ENCODE data around the gene EFHD2. TPM values are rescaled to one million over a fixed set of nuclear protein-coding genes. Genes with fewer than 3 reads are reported as not detected.
"Not testable (repeated sequence)": the region's sequence is repeated elsewhere in the genome, so short reads cannot be mapped to it uniquely, and the experiment has no call there.

Gene EFHD2
- total RNA-seq, 1 experiment from 2014 or later = 58.5 TPM

GRCh38 chr1:15452866-15453571 lies 43.3 kb downstream of the EFHD2 start:
- DNase-seq (ENCODE audit: low spot score) = no peak

GRCh38 chr1:15453734-15454133 lies 44.0 kb downstream of the EFHD2 start:
- no peak for DNase-seq (ENCODE audit: low spot score)

- peak; percentile 64 for DNase-seq (ENCODE audit: low spot score)
Measured at GRCh38 chr1:15454256-15454655, 44.6 kb downstream of the EFHD2 start.

- no peak for DNase-seq (ENCODE audit: low spot score)
Measured at GRCh38 chr1:15455522-15455921, 45.8 kb downstream of the EFHD2 start.

- DNase-seq (ENCODE audit: low spot score) = no peak
Measured at GRCh38 chr1:15456313-15456954, 46.7 kb downstream of the EFHD2 start, which contains the start of gene CELA2A. Gene CELA2A (plus strand): TSS chr1:15456732. CDS start chr1:15456754, 22 bp downstream.

- DNase-seq (ENCODE audit: low spot score) = no peak
Measured at GRCh38 chr1:15457585-15457984, 47.9 kb downstream of the EFHD2 start.

- not testable (repeated sequence) for DNase-seq (ENCODE audit: low spot score)
Measured at GRCh38 chr1:15458388-15458787, 48.7 kb downstream of the EFHD2 start.

GRCh38 chr1:15459771-15460707 lies 50.4 kb downstream of the EFHD2 start:
- DNase-seq (ENCODE audit: low spot score) = peak; percentile 47

GRCh38 chr1:15460708-15461095 lies 51.0 kb downstream of the EFHD2 start:
- DNase-seq (ENCODE audit: low spot score) = peak; percentile 15

GRCh38 chr1:15463064-15463800 lies 53.5 kb downstream of the EFHD2 start:
- not testable (repeated sequence) for DNase-seq (ENCODE audit: low spot score)

GRCh38 chr1:15463926-15464322 lies 54.2 kb downstream of the EFHD2 start:
- not testable (repeated sequence) for DNase-seq (ENCODE audit: low spot score)

- DNase-seq (ENCODE audit: low spot score) = no peak
Measured at GRCh38 chr1:15465674-15466073, 56.0 kb downstream of the EFHD2 start.

GRCh38 chr1:15466955-15467625 lies 57.4 kb downstream of the EFHD2 start:
- not testable (repeated sequence) for DNase-seq (ENCODE audit: low spot score)

GRCh38 chr1:15468145-15468544 lies 58.5 kb downstream of the EFHD2 start:
- no peak for DNase-seq (ENCODE audit: low spot score)

- no peak for DNase-seq (ENCODE audit: low spot score)
Measured at GRCh38 chr1:15469361-15469760, 59.7 kb downstream of the EFHD2 start.

GRCh38 chr1:15469821-15470448 lies 60.2 kb downstream of the EFHD2 start:
- not testable (repeated sequence) for DNase-seq (ENCODE audit: low spot score)

GRCh38 chr1:15471067-15471466 lies 61.4 kb downstream of the EFHD2 start:
- DNase-seq (ENCODE audit: low spot score) = not testable (repeated sequence)

GRCh38 chr1:15471723-15472122 lies 62.0 kb downstream of the EFHD2 start:
- not testable (repeated sequence) for DNase-seq (ENCODE audit: low spot score)

GRCh38 chr1:15472587-15472986 lies 62.9 kb downstream of the EFHD2 start:
- DNase-seq (ENCODE audit: low spot score) = no peak

GRCh38 chr1:15475752-15476314 lies 66.1 kb downstream of the EFHD2 start, which contains the start of gene CELA2B:
Gene CELA2B (plus strand): TSS chr1:15476104. CDS start chr1:15476126, 22 bp downstream.
- DNase-seq (ENCODE audit: low spot score) = no peak

All from A172 (cell line).